ENCODE measurements around the gene MOK.

The MOK gene

DNA sequence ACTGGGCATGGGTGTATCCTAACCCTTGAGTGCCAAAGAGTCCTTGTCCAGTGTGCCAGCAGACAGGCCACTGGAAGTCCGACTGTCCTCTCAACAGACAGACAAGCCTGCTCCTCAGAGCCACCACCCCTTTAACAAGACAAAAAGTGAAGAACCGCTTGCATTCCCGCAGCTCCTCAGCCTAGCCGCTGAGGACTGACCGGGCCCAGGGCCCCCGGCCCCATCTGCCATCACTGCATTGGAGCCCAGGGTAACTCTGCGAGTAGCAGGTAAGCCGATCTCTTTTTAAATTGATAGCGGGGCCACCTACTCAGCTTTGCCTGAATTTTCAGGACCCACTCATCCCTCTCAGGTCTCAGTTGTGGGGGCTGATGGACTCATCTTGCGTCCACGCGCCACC is 68.9 kb downstream of the MOK start:
- H3K4me1 ChIP-seq, result peaks cover 7% of the 10 kb centered on the region
- no peaks in the 10 kb centered on the region for H3K27me3 ChIP-seq (ENCODE audit: control insufficient read depth, insufficient read depth, low read length)
- H3K4me2 ChIP-seq (ENCODE audit: low read length), result no peak overlapping the region
- H3K79me2 ChIP-seq, result no peaks in the 10 kb centered on the region
- no peak overlapping the region for H3K27ac ChIP-seq
- H3K9ac ChIP-seq, result no peak overlapping the region
- no peaks in the 10 kb centered on the region for H3K9me3 ChIP-seq (ENCODE audit: control insufficient read depth, low read length)
- H3K36me3 ChIP-seq (ENCODE audit: control insufficient read depth, insufficient read depth, low read length), result no peaks in the 10 kb centered on the region
- no peak overlapping the region for H3K4me3 ChIP-seq (ENCODE audit: low read depth, low read length)
- TF ChIP-seq, protein P1, sequence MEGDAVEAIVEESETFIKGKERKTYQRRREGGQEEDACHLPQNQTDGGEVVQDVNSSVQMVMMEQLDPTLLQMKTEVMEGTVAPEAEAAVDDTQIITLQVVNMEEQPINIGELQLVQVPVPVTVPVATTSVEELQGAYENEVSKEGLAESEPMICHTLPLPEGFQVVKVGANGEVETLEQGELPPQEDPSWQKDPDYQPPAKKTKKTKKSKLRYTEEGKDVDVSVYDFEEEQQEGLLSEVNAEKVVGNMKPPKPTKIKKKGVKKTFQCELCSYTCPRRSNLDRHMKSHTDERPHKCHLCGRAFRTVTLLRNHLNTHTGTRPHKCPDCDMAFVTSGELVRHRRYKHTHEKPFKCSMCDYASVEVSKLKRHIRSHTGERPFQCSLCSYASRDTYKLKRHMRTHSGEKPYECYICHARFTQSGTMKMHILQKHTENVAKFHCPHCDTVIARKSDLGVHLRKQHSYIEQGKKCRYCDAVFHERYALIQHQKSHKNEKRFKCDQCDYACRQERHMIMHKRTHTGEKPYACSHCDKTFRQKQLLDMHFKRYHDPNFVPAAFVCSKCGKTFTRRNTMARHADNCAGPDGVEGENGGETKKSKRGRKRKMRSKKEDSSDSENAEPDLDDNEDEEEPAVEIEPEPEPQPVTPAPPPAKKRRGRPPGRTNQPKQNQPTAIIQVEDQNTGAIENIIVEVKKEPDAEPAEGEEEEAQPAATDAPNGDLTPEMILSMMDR (IDR thresholded peaks at IDR 0.05), result no peak
- no peak overlapping the region for H2AFZ ChIP-seq

DNA sequence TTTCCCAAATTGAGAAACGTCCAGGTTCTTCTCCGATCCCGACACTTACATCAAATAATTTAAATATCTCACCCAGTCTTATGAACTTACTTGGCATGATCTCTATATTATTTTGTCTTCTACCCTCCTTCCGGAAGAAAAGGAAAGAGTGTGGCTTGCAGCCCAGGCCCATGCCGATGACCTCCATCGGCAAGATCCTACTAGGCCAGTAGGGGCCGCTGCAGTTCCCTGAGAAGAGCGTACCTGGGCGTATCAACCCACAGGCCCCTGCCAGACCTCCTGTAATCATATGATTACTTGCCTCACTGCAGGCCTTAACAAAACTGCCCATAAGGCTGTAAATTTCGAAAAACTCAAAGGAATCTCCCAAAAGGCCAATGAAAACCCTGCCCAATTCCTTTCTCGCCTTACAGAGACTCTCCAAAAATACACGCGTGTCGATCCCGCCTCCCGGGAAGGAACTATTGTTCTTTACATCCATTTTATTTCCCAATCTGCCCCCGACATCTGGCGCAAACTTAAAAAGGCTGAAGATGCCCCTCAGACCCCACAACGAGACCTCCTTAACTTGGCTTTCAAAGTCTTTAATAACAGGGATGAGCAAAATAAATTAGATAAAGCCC is 69.6 kb downstream of the MOK start:
- H3K27me3 ChIP-seq (ENCODE audit: control insufficient read depth, insufficient read depth, low read length), result no peaks in the 10 kb centered on the region
- no peak overlapping the region for H3K27ac ChIP-seq
- no peak overlapping the region for H2AFZ ChIP-seq
- no peak overlapping the region for H3K4me2 ChIP-seq (ENCODE audit: low read length)
- peaks cover 7% of the 10 kb centered on the region for H3K4me1 ChIP-seq
- H3K9ac ChIP-seq, result no peak overlapping the region
- no peaks in the 10 kb centered on the region for H3K79me2 ChIP-seq
- H3K9me3 ChIP-seq (ENCODE audit: control insufficient read depth, low read length), result no peaks in the 10 kb centered on the region
- TF ChIP-seq, protein P1 (IDR thresholded peaks at IDR 0.05), result peak; percentile 56
- no peak overlapping the region for H3K4me3 ChIP-seq (ENCODE audit: low read depth, low read length)
- no peaks in the 10 kb centered on the region for H3K36me3 ChIP-seq (ENCODE audit: control insufficient read depth, insufficient read depth, low read length)

DNA sequence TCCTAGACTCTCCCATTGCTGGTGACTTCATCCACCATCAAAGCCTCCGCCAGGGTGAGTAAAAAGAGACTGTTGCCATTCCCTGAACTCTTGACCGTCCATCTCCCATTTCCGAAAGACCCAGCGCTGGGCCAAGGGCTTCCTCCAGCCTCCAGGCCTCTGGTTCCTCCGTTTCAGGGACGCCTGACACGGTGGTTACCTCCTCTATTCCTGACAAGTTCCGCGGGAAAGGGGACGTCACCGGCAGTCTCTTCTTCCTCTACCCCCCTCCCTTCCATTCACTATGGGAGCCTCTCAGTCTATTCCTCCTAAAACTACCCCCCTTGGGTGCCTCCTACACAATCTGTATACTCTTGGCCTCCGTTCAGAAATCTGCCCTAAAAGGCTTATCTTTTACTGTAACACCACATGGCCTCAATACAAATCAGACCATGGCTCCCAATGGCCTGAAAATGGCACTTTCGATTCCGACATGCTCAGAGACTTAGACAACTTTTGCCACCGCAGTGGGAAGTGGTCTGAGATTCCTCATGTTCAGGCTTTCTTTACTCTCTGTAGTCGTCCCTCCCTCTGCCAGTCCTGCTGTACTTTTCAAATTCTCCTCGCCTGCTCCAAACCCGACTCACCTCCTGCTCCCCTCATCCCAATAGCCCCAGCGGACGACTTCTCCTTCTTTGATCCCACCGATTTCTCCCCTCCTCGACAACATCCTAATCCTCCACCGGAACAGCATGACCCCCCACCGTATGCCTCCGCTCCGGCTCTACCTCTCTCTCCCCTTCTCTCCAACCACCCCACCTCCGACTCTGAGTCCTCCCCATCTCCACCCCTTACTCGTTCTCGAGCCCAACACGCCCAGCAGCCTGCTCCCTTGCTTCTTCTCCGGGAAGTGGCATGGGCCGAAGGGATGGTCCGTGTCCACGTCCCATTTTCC is 70.4 kb downstream of the MOK start:
- Histone ChIP-seq H3K27me3 (ENCODE audit: control insufficient read depth, insufficient read depth, low read length) (no peaks in the 10 kb centered on the region), H2AFZ (no peak overlapping the region), H3K9ac (no peak overlapping the region), H3K9me3 (ENCODE audit: control insufficient read depth, low read length) (no peaks in the 10 kb centered on the region), H3K4me3 (ENCODE audit: low read depth, low read length) (no peak overlapping the region), H3K4me2 (ENCODE audit: low read length) (no peak overlapping the region), H3K27ac (no peak overlapping the region), H3K79me2 (no peaks in the 10 kb centered on the region), H3K4me1 (peaks cover 7% of the 10 kb centered on the region), H3K36me3 (ENCODE audit: control insufficient read depth, insufficient read depth, low read length) (no peaks in the 10 kb centered on the region)
- TF ChIP-seq, protein P1 (IDR thresholded peaks at IDR 0.05), result no peak

DNA sequence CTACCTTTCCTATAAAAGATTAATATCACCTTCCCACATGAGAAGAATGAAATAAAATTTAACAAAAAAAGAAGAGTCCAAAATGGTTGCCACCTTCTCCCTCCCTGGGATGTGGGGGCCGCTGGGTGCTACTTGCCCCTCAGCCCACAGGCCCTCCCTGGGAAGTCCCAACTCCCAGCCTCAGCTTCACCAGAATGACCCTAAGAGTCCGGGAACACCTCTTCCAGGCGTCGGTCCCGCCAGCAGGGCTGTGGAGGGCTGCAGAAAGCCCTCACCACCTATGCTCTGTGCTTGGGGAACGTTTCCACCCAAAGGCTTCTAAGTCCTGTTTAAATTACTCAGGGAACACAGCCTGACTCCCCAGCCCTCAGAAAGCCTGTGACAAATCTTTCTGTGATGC is 71.9 kb downstream of the MOK start:
- no peaks in the 10 kb centered on the region for H3K27me3 ChIP-seq (ENCODE audit: control insufficient read depth, insufficient read depth, low read length)
- peaks cover 5% of the 10 kb centered on the region for H3K4me1 ChIP-seq
- H3K4me3 ChIP-seq (ENCODE audit: low read depth, low read length), result no peak overlapping the region
- H3K9me3 ChIP-seq (ENCODE audit: control insufficient read depth, low read length), result no peaks in the 10 kb centered on the region
- no peaks in the 10 kb centered on the region for H3K79me2 ChIP-seq
- H3K36me3 ChIP-seq (ENCODE audit: control insufficient read depth, insufficient read depth, low read length), result no peaks in the 10 kb centered on the region
- H3K27ac ChIP-seq, result no peak overlapping the region
- TF ChIP-seq, protein P1 (IDR thresholded peaks at IDR 0.05), result no peak
- no peak overlapping the region for H2AFZ ChIP-seq
- no peak overlapping the region for H3K9ac ChIP-seq
- H3K4me2 ChIP-seq (ENCODE audit: low read length), result no peak overlapping the region
